HL-60 (cell line): ENCODE measurements around the gene RFX1.

ENCODE experiments used
- GABPA ChIP-seq: IDR thresholded peaks from 2 replicates; pipeline ENCODE4 v1.6.1; 2012; ENCODE audit warnings: low read depth
- POLR2AphosphoS5 ChIP-seq: IDR thresholded peaks from 2 replicates; pipeline ENCODE4 v1.6.1; 2012; ENCODE audit warnings: low read depth
- TF ChIP-seq, protein P1 (sequence below): IDR thresholded peaks from one replicate; pipeline ENCODE4 v1.5.1; 2011; ENCODE audit warnings: low read length, control low read depth, inconsistent platforms; ENCODE audit not compliant: insufficient read depth

DNA sequence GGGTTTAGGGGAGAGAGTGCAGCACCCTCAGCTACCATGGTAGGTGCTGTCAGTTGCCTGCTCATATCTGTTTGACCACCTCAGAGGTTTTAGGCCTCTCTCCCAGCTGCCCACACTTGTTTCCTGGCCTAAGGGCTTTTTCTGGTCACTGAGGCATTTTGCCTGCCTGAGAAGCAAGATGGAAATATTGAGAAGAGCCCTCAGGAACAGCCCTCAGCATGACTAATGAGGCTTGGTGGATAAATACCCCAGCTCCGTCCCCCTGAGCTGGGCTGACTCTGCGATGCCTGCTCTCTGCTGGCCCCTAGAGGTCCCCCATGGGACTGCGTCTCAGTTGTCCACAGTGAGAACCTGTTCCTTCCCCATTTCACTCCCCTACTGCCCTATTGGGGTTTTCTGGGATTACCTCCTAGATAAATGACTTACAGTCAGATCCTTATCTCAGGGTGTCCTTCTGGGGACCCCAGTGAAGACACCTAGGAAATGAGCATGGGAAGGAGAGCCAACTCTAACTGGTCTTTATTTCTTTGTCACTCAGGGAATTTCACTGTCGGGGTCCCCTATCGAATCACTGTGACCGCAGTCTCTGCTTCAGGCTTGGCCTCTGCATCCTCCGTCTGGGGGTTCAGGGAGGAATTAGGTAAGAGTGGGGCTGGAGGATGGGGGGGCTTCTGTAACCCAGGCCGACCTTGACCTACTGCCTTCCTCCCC, 42.5 kb upstream of the RFX1 start:
- TF ChIP-seq GABPA (no peak), POLR2AphosphoS5 (no peak)
- TF ChIP-seq, protein P1, sequence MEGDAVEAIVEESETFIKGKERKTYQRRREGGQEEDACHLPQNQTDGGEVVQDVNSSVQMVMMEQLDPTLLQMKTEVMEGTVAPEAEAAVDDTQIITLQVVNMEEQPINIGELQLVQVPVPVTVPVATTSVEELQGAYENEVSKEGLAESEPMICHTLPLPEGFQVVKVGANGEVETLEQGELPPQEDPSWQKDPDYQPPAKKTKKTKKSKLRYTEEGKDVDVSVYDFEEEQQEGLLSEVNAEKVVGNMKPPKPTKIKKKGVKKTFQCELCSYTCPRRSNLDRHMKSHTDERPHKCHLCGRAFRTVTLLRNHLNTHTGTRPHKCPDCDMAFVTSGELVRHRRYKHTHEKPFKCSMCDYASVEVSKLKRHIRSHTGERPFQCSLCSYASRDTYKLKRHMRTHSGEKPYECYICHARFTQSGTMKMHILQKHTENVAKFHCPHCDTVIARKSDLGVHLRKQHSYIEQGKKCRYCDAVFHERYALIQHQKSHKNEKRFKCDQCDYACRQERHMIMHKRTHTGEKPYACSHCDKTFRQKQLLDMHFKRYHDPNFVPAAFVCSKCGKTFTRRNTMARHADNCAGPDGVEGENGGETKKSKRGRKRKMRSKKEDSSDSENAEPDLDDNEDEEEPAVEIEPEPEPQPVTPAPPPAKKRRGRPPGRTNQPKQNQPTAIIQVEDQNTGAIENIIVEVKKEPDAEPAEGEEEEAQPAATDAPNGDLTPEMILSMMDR = peak; percentile 99
